ENCODE data around the gene ZFP36L1. TPM values are rescaled to one million over a fixed set of nuclear protein-coding genes. Genes with fewer than 3 reads are reported as not detected.

Gene ZFP36L1
- total and polyA plus RNA-seq, 10 of the 15 experiments (the other 5 are each of a cell fraction or from before 2014, with no cell fraction given) = 22.0 to 184 (median 66.1) TPM

GRCh38 chr14:68777644-68778043 is 15.2 kb downstream of the ZFP36L1 start (continued):
- TF ChIP-seq, protein P1, sequence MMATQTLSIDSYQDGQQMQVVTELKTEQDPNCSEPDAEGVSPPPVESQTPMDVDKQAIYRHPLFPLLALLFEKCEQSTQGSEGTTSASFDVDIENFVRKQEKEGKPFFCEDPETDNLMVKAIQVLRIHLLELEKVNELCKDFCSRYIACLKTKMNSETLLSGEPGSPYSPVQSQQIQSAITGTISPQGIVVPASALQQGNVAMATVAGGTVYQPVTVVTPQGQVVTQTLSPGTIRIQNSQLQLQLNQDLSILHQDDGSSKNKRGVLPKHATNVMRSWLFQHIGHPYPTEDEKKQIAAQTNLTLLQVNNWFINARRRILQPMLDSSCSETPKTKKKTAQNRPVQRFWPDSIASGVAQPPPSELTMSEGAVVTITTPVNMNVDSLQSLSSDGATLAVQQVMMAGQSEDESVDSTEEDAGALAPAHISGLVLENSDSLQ (IDR thresholded peaks at IDR 0.05) = no peak
- TF ChIP-seq MTA3 (IDR thresholded peaks at IDR 0.05; ENCODE audit: borderline replicate concordance, low read length) (no peak), BHLHE40 (IDR thresholded peaks at IDR 0.05; ENCODE audit: borderline replicate concordance in 1 of 2, low read depth in 2 of 2, low read length in 1 of 2) (no peak), EED (IDR thresholded peaks at IDR 0.05; ENCODE audit: low read depth) (no peak), ZNF24 (IDR thresholded peaks at IDR 0.05) (no peak)

DNA sequence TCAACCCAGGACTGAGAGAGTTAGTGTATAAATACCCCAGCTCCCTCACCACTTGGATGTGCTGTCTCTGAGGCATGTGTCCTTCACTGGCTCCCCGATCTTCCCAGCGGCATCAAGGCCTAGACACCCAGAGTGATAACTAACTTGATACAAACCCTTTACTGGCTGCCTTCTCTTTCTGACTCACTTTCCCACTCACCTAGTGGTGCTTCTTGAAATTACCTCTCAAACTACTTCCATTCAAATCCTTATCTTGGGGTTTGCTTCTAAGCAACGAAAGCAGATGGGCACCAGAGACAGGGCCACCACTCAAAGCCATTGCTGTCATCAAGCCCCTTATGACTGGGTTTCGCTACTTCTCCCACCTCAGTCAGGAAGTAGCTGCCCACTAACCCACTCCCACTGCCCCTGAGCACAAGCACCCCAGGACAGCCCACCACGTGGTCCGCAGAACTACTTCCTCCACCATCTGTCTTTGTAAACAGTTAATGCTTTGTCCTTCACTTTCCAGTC is 17.2 kb downstream of the ZFP36L1 start:
- Histone ChIP-seq H3K79me2 (ENCODE audit: control insufficient read depth, insufficient read depth, low read length) (no peaks in the 10 kb centered on the region), H3K27me3 (replicated peaks in 1 of 2; ENCODE audit: control insufficient read depth in 2 of 2, insufficient read depth in 2 of 2, low read length in 1 of 2) (no peaks in the 10 kb centered on the region), H3K9me3 (replicated peaks; ENCODE audit: control insufficient read depth, insufficient read depth, low read length) (peaks cover 2% of the 10 kb centered on the region; the same call in 1 of the 3 replicates), H2AFZ (ENCODE audit: control insufficient read depth, low read depth, low read length) (no peak overlapping the region), H3K27ac (ENCODE audit: control insufficient read depth, insufficient read depth) (no peak overlapping the region), H3K4me3 (no peak overlapping the region), H4K20me1 (ENCODE audit: control insufficient read depth, insufficient read depth) (no peaks in the 10 kb centered on the region), H3K36me3 (ENCODE audit: control insufficient read depth in 2 of 2, insufficient read depth in 2 of 2, low read length in 1 of 2) (no peaks in the 10 kb centered on the region), H3K9ac (ENCODE audit: control insufficient read depth, insufficient read depth, low read length) (no peak overlapping the region), H3K4me2 (ENCODE audit: control insufficient read depth, insufficient read depth) (no peak overlapping the region), H3K4me1 (ENCODE audit: control insufficient read depth, insufficient read depth, low read length) (no peaks in the 10 kb centered on the region; the same call in 1 of the 2 replicates)
- no peak for FAIRE-seq
- 64% methylated on average over 6 of the region's 6 CpGs for WGBS (ENCODE audit: insufficient coverage, insufficient replicate concordance, low lambda C conversion rate, missing lambda C conversion rate)
- RAD21 ChIA-PET (ENCODE audit: unreplicated experiment) = no interaction called here
- POLR2A ChIA-PET = no interaction called here
- DNase-seq (ENCODE audit: low read depth, low spot score) = no peak
- SMC1A ChIA-PET (ENCODE audit: uncharacterized antibody, unreplicated experiment) = interaction anchor here (1.2 to 1.5 kb wide), 3 partner anchors 12 to 81 kb away, joined by 3 to 6 read pairs (median 3); no protein-coding TSS in a partner anchor
- no peak; the same call in 2 of the 3 replicates for ATAC-seq
- BruUV-seq (replicated peaks) = no TSS peak
- intact Hi-C loops (cut with micrococcal nuclease; ENCODE audit: unreplicated experiment) (no loop called here), in situ Hi-C loops (cut with MboI) (no loop called here)
- CTCF ChIA-PET = interaction anchor here (0.7 to 3.0 kb wide), 5 partner anchors 13 to 527 kb away, joined by 3 to 7 read pairs (median 4); no protein-coding TSS in a partner anchor
- TF ChIP-seq SIX5 (IDR thresholded peaks at IDR 0.05; ENCODE audit: low read depth, low read length, severe bottlenecking) (no peak), TCF7 (IDR thresholded peaks at IDR 0.05; ENCODE audit: borderline replicate concordance) (no peak), CUX1 (IDR thresholded peaks at IDR 0.05; ENCODE audit: insufficient replicate concordance, low read depth, low read length) (no peak)
- TF ChIP-seq, protein P2, sequence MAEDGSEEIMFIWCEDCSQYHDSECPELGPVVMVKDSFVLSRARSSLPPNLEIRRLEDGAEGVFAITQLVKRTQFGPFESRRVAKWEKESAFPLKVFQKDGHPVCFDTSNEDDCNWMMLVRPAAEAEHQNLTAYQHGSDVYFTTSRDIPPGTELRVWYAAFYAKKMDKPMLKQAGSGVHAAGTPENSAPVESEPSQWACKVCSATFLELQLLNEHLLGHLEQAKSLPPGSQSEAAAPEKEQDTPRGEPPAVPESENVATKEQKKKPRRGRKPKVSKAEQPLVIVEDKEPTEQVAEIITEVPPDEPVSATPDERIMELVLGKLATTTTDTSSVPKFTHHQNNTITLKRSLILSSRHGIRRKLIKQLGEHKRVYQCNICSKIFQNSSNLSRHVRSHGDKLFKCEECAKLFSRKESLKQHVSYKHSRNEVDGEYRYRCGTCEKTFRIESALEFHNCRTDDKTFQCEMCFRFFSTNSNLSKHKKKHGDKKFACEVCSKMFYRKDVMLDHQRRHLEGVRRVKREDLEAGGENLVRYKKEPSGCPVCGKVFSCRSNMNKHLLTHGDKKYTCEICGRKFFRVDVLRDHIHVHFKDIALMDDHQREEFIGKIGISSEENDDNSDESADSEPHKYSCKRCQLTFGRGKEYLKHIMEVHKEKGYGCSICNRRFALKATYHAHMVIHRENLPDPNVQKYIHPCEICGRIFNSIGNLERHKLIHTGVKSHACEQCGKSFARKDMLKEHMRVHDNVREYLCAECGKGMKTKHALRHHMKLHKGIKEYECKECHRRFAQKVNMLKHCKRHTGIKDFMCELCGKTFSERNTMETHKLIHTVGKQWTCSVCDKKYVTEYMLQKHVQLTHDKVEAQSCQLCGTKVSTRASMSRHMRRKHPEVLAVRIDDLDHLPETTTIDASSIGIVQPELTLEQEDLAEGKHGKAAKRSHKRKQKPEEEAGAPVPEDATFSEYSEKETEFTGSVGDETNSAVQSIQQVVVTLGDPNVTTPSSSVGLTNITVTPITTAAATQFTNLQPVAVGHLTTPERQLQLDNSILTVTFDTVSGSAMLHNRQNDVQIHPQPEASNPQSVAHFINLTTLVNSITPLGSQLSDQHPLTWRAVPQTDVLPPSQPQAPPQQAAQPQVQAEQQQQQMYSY (CRISPR knock-in tag; IDR thresholded peaks at IDR 0.05) = no peak

Measured in GM12878 (cell line).